ENCODE measurements around the gene MPPED2.
"Not testable (repeated sequence)": the region's sequence is repeated elsewhere in the genome, so short reads cannot be mapped to it uniquely, and the experiment has no call there.

Gene MPPED2

GRCh38 chr11:30578406-30578805 is 7.7 kb downstream of the MPPED2 start:
- DNase-seq (ENCODE audit: low spot score), result no peak

- DNase-seq (ENCODE audit: low spot score), result no peak
These were observed 12.2 kb downstream of the MPPED2 start for GRCh38 chr11:30573951-30574350.

GRCh38 chr11:30568931-30569330 is 17.2 kb downstream of the MPPED2 start:
- DNase-seq (ENCODE audit: low spot score), result no peak

- DNase-seq (ENCODE audit: low spot score), result no peak
These were observed 18.5 kb downstream of the MPPED2 start for GRCh38 chr11:30567644-30568043.

GRCh38 chr11:30567120-30567519 is 19.0 kb downstream of the MPPED2 start:
- DNase-seq (ENCODE audit: low spot score), result no peak

- DNase-seq (ENCODE audit: low spot score), result no peak
These were observed 19.7 kb downstream of the MPPED2 start for GRCh38 chr11:30566482-30566881.

- DNase-seq (ENCODE audit: low spot score), result no peak
These were observed 21.1 kb downstream of the MPPED2 start for GRCh38 chr11:30565027-30565426.

GRCh38 chr11:30561691-30562415 is 24.3 kb downstream of the MPPED2 start:
- no peak for DNase-seq (ENCODE audit: low spot score)

- no peak for DNase-seq (ENCODE audit: low spot score)
These were observed 25.7 kb downstream of the MPPED2 start for GRCh38 chr11:30560206-30561106.

- DNase-seq (ENCODE audit: low spot score), result no peak
These were observed 27.1 kb downstream of the MPPED2 start for GRCh38 chr11:30559004-30559403.

- not testable (repeated sequence) for DNase-seq (ENCODE audit: low spot score)
These were observed 31.6 kb downstream of the MPPED2 start for GRCh38 chr11:30554587-30554986.

- DNase-seq (ENCODE audit: low spot score), result no peak
These were observed 32.5 kb downstream of the MPPED2 start for GRCh38 chr11:30553521-30554110.

GRCh38 chr11:30552839-30553238 is 33.3 kb downstream of the MPPED2 start:
- DNase-seq (ENCODE audit: low spot score), result no peak

- no peak for DNase-seq (ENCODE audit: low spot score)
These were observed 36.1 kb downstream of the MPPED2 start for GRCh38 chr11:30550022-30550542.

- DNase-seq (ENCODE audit: low spot score), result no peak
These were observed 36.6 kb downstream of the MPPED2 start for GRCh38 chr11:30549565-30549964.

- no peak for DNase-seq (ENCODE audit: low spot score)
These were observed 39.8 kb downstream of the MPPED2 start for GRCh38 chr11:30546334-30546733.

- DNase-seq (ENCODE audit: low spot score), result no peak
These were observed 40.6 kb downstream of the MPPED2 start for GRCh38 chr11:30545507-30545906.

GRCh38 chr11:30543066-30543465 is 43.1 kb downstream of the MPPED2 start:
- DNase-seq (ENCODE audit: low spot score), result no peak

- no peak for DNase-seq (ENCODE audit: low spot score)
These were observed 45.4 kb downstream of the MPPED2 start for GRCh38 chr11:30540781-30541180.

GRCh38 chr11:30538251-30538650 is 47.9 kb downstream of the MPPED2 start:
- DNase-seq (ENCODE audit: low spot score), result no peak

GRCh38 chr11:30535818-30536217 is 50.3 kb downstream of the MPPED2 start:
- no peak for DNase-seq (ENCODE audit: low spot score)

GRCh38 chr11:30533445-30533947 is 52.7 kb downstream of the MPPED2 start:
- DNase-seq (ENCODE audit: low spot score), result no peak
